GM12865 (cell line): Measurements from ENCODE around the gene ARID4B.
"Not testable (repeated sequence)": the region's sequence is repeated elsewhere in the genome, so short reads cannot be mapped to it uniquely, and the experiment has no call there.

ENCODE experiments used
- DNase-seq: peaks from one replicate; pipeline ENCODE4 v3.0.0; 2010; ENCODE audit warnings: low read depth
- H3K4me3 ChIP-seq: 2 replicates; pipeline ENCODE4 v1.5.1; 2011; ENCODE audit warnings: mild to moderate bottlenecking, low read depth, low read length, control low read depth
- CTCF ChIP-seq: IDR thresholded peaks from 2 replicates; pipeline ENCODE4 v1.5.1; 2011; ENCODE audit warnings: low read length, control low read depth, low read depth, inconsistent platforms; ENCODE audit not compliant: insufficient read depth; ENCODE audit errors: missing control alignments

The ARID4B gene

GRCh38 chr1:235226933-235227332 lies 101.0 kb downstream of the ARID4B start:
- no peak overlapping the region for H3K4me3 ChIP-seq
- TF ChIP-seq CTCF: no peak
- DNase-seq: no peak

GRCh38 chr1:235225299-235225698 lies 102.7 kb downstream of the ARID4B start:
- no peak overlapping the region for H3K4me3 ChIP-seq
- TF ChIP-seq CTCF: no peak
- DNase-seq: no peak

GRCh38 chr1:235221653-235222375 lies 106.2 kb downstream of the ARID4B start:
- no peak overlapping the region for H3K4me3 ChIP-seq
- no peak for DNase-seq
- no peak for TF ChIP-seq CTCF

GRCh38 chr1:235215453-235215852 lies 112.5 kb downstream of the ARID4B start:
- TF ChIP-seq CTCF: no peak
- DNase-seq: no peak
- H3K4me3 ChIP-seq: no peak overlapping the region

- H3K4me3 ChIP-seq, DNase-seq: not testable (repeated sequence)
Observed at GRCh38 chr1:235214962-235215361, 113.0 kb downstream of the ARID4B start.

- TF ChIP-seq CTCF: no peak
- no peak for DNase-seq
- no peak overlapping the region for H3K4me3 ChIP-seq
Observed at GRCh38 chr1:235213752-235214151, 114.2 kb downstream of the ARID4B start.

- no peak overlapping the region for H3K4me3 ChIP-seq
- no peak for DNase-seq
- no peak for TF ChIP-seq CTCF
Observed at GRCh38 chr1:235211517-235211916, 116.5 kb downstream of the ARID4B start.
